Mammary epithelial cell (primary cell): ENCODE results near the gene VEGFD.

Experiments
- CTCF ChIP-seq, 2 donors: IDR thresholded peaks in 1 of 2; conservative IDR thresholded peaks in 1 of 2; 2 replicates each; pipeline ENCODE4 v1.5.1; 2011 to 2012; ENCODE audit warnings: inconsistent platforms in 2 of 2, low read length in 2 of 2, mild to moderate bottlenecking in 2 of 2, control low read depth in 1 of 2, low read depth in 1 of 2; ENCODE audit not compliant: insufficient read depth in 1 of 2; ENCODE audit errors: extremely low read depth in 1 of 2
- EZH2 ChIP-seq: IDR thresholded peaks from 2 replicates; pipeline ENCODE4 v1.6.1; 2012; ENCODE audit warnings: low read length, inconsistent platforms, borderline replicate concordance

- TF ChIP-seq CTCF (conservative IDR thresholded peaks at IDR 0.05 in 1 of 2, IDR thresholded peaks at IDR 0.05 in 1 of 2; ENCODE audit: extremely low read depth in 1 of 2, insufficient read depth in 1 of 2, low read depth in 1 of 2, low read length in 2 of 2) (no peak), EZH2 (no peak)
These were observed 33.8 kb downstream of the VEGFD start for GRCh38 chrX:15350329-15350996.
